ENCODE measurements around the gene MYADML2. TPM values are rescaled to one million over a fixed set of nuclear protein-coding genes. Genes with fewer than 3 reads are reported as not detected.

Gene MYADML2
- total RNA-seq, 1 donor from 2014 or later = 0.69 TPM

Other genes starting within 250 kb of the MYADML2 start
- gene MRPL12, start 243.9 kb downstream of the MYADML2 start, total RNA-seq (ENCODE audit: unreplicated experiment) = 57.7 TPM
- gene SLC25A10, start 234.9 kb downstream of the MYADML2 start, total RNA-seq (ENCODE audit: unreplicated experiment) = 60.8 TPM
- gene GCGR, start 143.1 kb downstream of the MYADML2 start, total RNA-seq (ENCODE audit: unreplicated experiment) = 6.7 TPM
- 218 TPM for gene MCRIP1, start 113.9 kb downstream of the MYADML2 start, total RNA-seq (ENCODE audit: unreplicated experiment)
- gene PPP1R27, start 112.2 kb downstream of the MYADML2 start, total RNA-seq (ENCODE audit: unreplicated experiment) = 0.81 TPM
- 259 TPM for gene P4HB, start 86.7 kb downstream of the MYADML2 start, total RNA-seq (ENCODE audit: unreplicated experiment)
- 432 TPM for gene ARHGDIA, start 75.9 kb downstream of the MYADML2 start, total RNA-seq (ENCODE audit: unreplicated experiment)
- 80.6 TPM for gene ALYREF, start 55.6 kb downstream of the MYADML2 start, total RNA-seq (ENCODE audit: unreplicated experiment)
- 118 TPM for gene ANAPC11, start 55.5 kb downstream of the MYADML2 start, total RNA-seq (ENCODE audit: unreplicated experiment)
- gene NPB, start 45.0 kb downstream of the MYADML2 start, total RNA-seq (ENCODE audit: unreplicated experiment) = 0.96 TPM
- gene PCYT2, start 35.8 kb downstream of the MYADML2 start, total RNA-seq (ENCODE audit: unreplicated experiment) = 63.0 TPM
- gene SIRT7, start 29.1 kb downstream of the MYADML2 start, total RNA-seq (ENCODE audit: unreplicated experiment) = 38.7 TPM
- 30.6 TPM for gene MAFG, start 19.5 kb downstream of the MYADML2 start, total RNA-seq (ENCODE audit: unreplicated experiment)
- gene PYCR1, start 9.9 kb downstream of the MYADML2 start, total RNA-seq (ENCODE audit: unreplicated experiment) = 68.1 TPM
- gene NOTUM, start 14.0 kb upstream of the MYADML2 start, total RNA-seq (ENCODE audit: unreplicated experiment) = 39.8 TPM
- 51.7 TPM for gene ASPSCR1, start 30.4 kb upstream of the MYADML2 start, total RNA-seq (ENCODE audit: unreplicated experiment)
- 59.9 TPM for gene CENPX, start 75.6 kb upstream of the MYADML2 start, total RNA-seq (ENCODE audit: unreplicated experiment)
- 29.6 TPM for gene LRRC45, start 76.1 kb upstream of the MYADML2 start, total RNA-seq (ENCODE audit: unreplicated experiment)
- gene RAC3, start 84.4 kb upstream of the MYADML2 start, total RNA-seq (ENCODE audit: unreplicated experiment) = 46.0 TPM
- 89.5 TPM for gene DCXR, start 90.5 kb upstream of the MYADML2 start, total RNA-seq (ENCODE audit: unreplicated experiment)
- 50.8 TPM for gene RFNG, start 104.6 kb upstream of the MYADML2 start, total RNA-seq (ENCODE audit: unreplicated experiment)
- gene GPS1, start 104.7 kb upstream of the MYADML2 start, total RNA-seq (ENCODE audit: unreplicated experiment) = 115 TPM
- gene DUS1L, start 118.6 kb upstream of the MYADML2 start, total RNA-seq (ENCODE audit: unreplicated experiment) = 122 TPM
- 439 TPM for gene FASN, start 151.0 kb upstream of the MYADML2 start, total RNA-seq (ENCODE audit: unreplicated experiment)

All from glutamatergic neuron (in vitro differentiated cells).